Astrocyte of the cerebellum (primary cell): ENCODE results near the gene HPN.

Experiments
- DNase-seq: peaks from one replicate; pipeline ENCODE4 v3.0.0-alpha.2; 2011; ENCODE audit warnings: low read depth
- H3K4me3 ChIP-seq: 2 replicates; pipeline ENCODE4 v1.5.1; 2011; ENCODE audit warnings: mild to moderate bottlenecking, low read depth, low read length, moderate library complexity
- CTCF ChIP-seq: IDR thresholded peaks from 2 replicates; pipeline ENCODE4 v1.5.1; 2012; ENCODE audit warnings: low read length, low read depth, moderate library complexity, mild to moderate bottlenecking; ENCODE audit errors: missing control alignments
- in situ Hi-C: cut with HindIII; loops from 2 replicates; pipeline ENCODE4 v1.10.0; 2017; ENCODE audit warnings: low sequenced_read_pairs

HPN gene

GRCh38 chr19:35061583-35062373 lies 20.3 kb downstream of the HPN start:
- no peak for DNase-seq
- no peak overlapping the region for H3K4me3 ChIP-seq
- in situ Hi-C loops, result no loop called here
- no peak for TF ChIP-seq CTCF

- no peak overlapping the region for H3K4me3 ChIP-seq
- no peak for DNase-seq
- in situ Hi-C loops, result no loop called here
- TF ChIP-seq CTCF, result no peak
Observed at GRCh38 chr19:35062942-35063341, 21.4 kb downstream of the HPN start.

GRCh38 chr19:35063940-35064818 lies 22.7 kb downstream of the HPN start:
- in situ Hi-C loops, result no loop called here
- TF ChIP-seq CTCF, result no peak
- H3K4me3 ChIP-seq, result no peak overlapping the region
- DNase-seq, result peak; percentile 39

DNA sequence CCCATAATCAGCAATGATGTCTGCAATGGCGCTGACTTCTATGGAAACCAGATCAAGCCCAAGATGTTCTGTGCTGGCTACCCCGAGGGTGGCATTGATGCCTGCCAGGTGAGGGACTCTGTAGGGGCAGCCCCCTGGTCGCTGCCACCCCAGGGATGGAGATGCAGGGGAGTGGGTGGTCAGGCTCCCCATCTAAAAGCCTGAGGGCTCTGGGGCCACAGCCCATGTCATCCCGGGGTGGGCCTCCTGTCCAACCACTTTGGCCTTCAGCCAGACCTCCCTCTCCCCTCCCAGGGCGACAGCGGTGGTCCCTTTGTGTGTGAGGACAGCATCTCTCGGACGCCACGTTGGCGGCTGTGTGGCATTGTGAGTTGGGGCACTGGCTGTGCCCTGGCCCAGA lies 24.1 kb downstream of the HPN start:
- in situ Hi-C loops, result no loop called here
- TF ChIP-seq CTCF, result no peak
- no peak for DNase-seq
- no peak overlapping the region for H3K4me3 ChIP-seq

- no peak for TF ChIP-seq CTCF
- H3K4me3 ChIP-seq, result no peak overlapping the region
- DNase-seq, result no peak
- in situ Hi-C loops, result no loop called here
Observed at GRCh38 chr19:35066121-35066520, 24.6 kb downstream of the HPN start.

DNA sequence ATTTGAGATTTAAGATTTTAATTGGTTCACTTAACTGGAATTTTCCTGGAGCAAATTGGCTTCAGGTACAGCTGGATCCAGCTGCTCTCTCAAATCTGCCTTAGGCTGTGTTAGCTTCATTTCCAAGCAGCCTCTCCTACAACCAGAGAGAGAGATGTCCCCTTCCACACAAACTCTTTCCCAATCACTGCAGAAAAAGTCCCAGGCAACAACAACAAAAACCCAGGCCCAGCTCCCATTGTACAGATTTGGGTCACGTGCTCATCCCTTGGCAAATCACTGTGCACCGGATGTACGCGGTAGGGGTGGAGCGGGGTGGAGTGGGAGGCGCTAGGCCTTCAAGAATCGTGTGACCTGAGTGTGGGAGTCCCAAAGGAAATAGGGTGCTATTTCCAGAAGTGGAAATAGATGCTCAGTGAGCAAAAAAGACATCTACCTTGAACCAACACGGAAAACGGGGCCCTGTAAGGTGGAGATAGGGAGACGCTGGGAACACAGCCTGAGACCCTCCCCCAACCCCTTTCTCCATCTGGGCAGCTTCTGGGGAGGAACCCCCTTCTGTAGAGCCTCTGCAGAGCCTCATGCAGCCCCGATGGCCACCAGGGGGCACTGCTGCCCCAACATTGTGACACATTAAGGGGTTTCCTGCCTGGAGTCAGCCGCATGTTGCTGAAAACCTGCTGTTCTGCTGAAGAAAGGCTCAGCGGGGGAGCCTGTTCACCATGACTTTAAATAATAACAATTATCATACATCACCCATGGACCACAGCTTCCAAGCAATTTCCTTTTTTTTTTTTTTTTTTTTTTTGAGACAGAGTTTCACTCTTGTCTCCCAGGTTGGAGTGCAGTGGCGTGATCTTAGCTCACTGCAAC lies 25.4 kb downstream of the HPN start:
- in situ Hi-C loops, result no loop called here
- peak; percentile 92 for TF ChIP-seq CTCF
- no peak overlapping the region for H3K4me3 ChIP-seq
- DNase-seq, result peak; percentile 77
